CD14-positive monocyte (primary cell): ENCODE results near the gene GIGYF2. TPM values are rescaled to one million over a fixed set of nuclear protein-coding genes. Genes with fewer than 3 reads are reported as not detected.

Experiments used
- DNase-seq, 3 donors: peaks; one replicate each; pipeline ENCODE4 v3.0.0-alpha.2; 2011 to 2022
- H2AFZ ChIP-seq: 2 replicates; pipeline ENCODE4 v1.6.0; 2012; ENCODE audit warnings: mild to moderate bottlenecking, low read depth, low read length, inconsistent platforms; ENCODE audit not compliant: insufficient read depth, poor library complexity, severe bottlenecking
- H3K27ac ChIP-seq, 2 donors: 1 replicate in 1 of 2; 2 replicates in 1 of 2; pipeline ENCODE4 v1.5.1; 2012 to 2013; ENCODE audit warnings: low read length in 2 of 2, control low read depth in 1 of 2, inconsistent platforms in 1 of 2, low read depth in 1 of 2, mild to moderate bottlenecking in 1 of 2
- H3K27me3 ChIP-seq, 2 donors: one replicate each; pipeline versions ENCODE4 v1.6.0 to v1.6.1; 2011 to 2013; ENCODE audit warnings: low read length in 2 of 2; ENCODE audit not compliant: control insufficient read depth in 2 of 2, insufficient read depth in 2 of 2
- H3K36me3 ChIP-seq, 2 donors: replicated peaks in 1 of 2; 1 replicate in 1 of 2; 2 replicates in 1 of 2; pipeline versions ENCODE4 v1.5.1 to v1.6.1; 2012 to 2013; ENCODE audit warnings: low read length in 2 of 2, control low read depth in 1 of 2, inconsistent platforms in 1 of 2, mild to moderate bottlenecking in 1 of 2; ENCODE audit not compliant: insufficient read depth in 2 of 2, control insufficient read depth in 1 of 2
- H3K4me1 ChIP-seq, 2 donors: 1 replicate in 1 of 2; 2 replicates in 1 of 2; pipeline versions ENCODE4 v1.5.1 to v1.6.1; 2012 to 2013; ENCODE audit warnings: low read length in 2 of 2, control low read depth in 1 of 2, inconsistent platforms in 1 of 2, mild to moderate bottlenecking in 1 of 2, moderate library complexity in 1 of 2; ENCODE audit not compliant: insufficient read depth in 2 of 2, control insufficient read depth in 1 of 2
- H3K4me2 ChIP-seq: replicated peaks from 2 replicates; pipeline ENCODE3; 2012; ENCODE audit warnings: low read length, moderate library complexity, mild to moderate bottlenecking; ENCODE audit not compliant: poor library complexity, severe bottlenecking; ENCODE audit errors: extremely low read depth
- H3K4me3 ChIP-seq, 3 experiments: fragments of 200-600 bp in 1 of 3; sonication (generic) in 1 of 3; replicated peaks in 1 of 3; 1 replicate in 2 of 3; 2 replicates in 1 of 3; pipeline ENCODE4 v1.5.1; 2011 to 2013; ENCODE audit warnings: low read length in 3 of 3, mild to moderate bottlenecking in 3 of 3, control low read depth in 2 of 3, low read depth in 2 of 3, inconsistent platforms in 1 of 3, moderate library complexity in 1 of 3
- H3K79me2 ChIP-seq: 2 replicates; pipeline ENCODE4 v1.6.0; 2012; ENCODE audit warnings: mild to moderate bottlenecking, control low read depth, inconsistent platforms, low read length, moderate library complexity; ENCODE audit not compliant: insufficient read depth
- H3K9ac ChIP-seq: 2 replicates; pipeline ENCODE4 v1.6.0; 2017; ENCODE audit warnings: low read length, mild to moderate bottlenecking; ENCODE audit not compliant: insufficient read depth, poor library complexity, severe bottlenecking
- H3K9me3 ChIP-seq, 2 donors: replicated peaks in 1 of 2; 1 replicate in 1 of 2; 2 replicates in 1 of 2; pipeline versions ENCODE4 v1.5.1 to v1.6.1; 2012 to 2013; ENCODE audit warnings: low read length in 2 of 2, control low read depth in 1 of 2; ENCODE audit not compliant: control insufficient read depth in 1 of 2, insufficient read depth in 1 of 2
- H4K20me1 ChIP-seq: 2 replicates; pipeline ENCODE4 v1.6.0; 2012; ENCODE audit warnings: mild to moderate bottlenecking, low read length, control low read depth, moderate library complexity; ENCODE audit not compliant: insufficient read depth
- H3K27ac Mint-ChIP-seq, 7 donors: one replicate each; pipeline ENCODE4 v1.8.0; 2020; ENCODE audit warnings: mild to moderate bottlenecking in 7 of 7, mixed read lengths in 7 of 7, moderate library complexity in 6 of 7, inconsistent platforms in 2 of 7
- H3K27me3 Mint-ChIP-seq, 3 donors: one replicate each; pipeline ENCODE4 v1.8.0; 2021 to 2022; ENCODE audit warnings: low read depth in 3 of 3, mild to moderate bottlenecking in 3 of 3, mixed read lengths in 3 of 3, moderate library complexity in 3 of 3, inconsistent platforms in 1 of 3
- H3K36me3 Mint-ChIP-seq, 2 donors: one replicate each; pipeline ENCODE4 v1.8.0; 2020; ENCODE audit warnings: mixed read lengths in 2 of 2, inconsistent platforms in 1 of 2, mild to moderate bottlenecking in 1 of 2
- H3K4me1 Mint-ChIP-seq: one replicate; pipeline ENCODE4 v1.8.0; 2020; ENCODE audit warnings: mild to moderate bottlenecking, mixed read lengths
- H3K4me3 Mint-ChIP-seq, 2 donors: one replicate each; pipeline ENCODE4 v1.8.0; 2020; ENCODE audit warnings: mild to moderate bottlenecking in 2 of 2, mixed read lengths in 2 of 2, moderate library complexity in 1 of 2
- H3K9me3 Mint-ChIP-seq, 7 donors: one replicate each; pipeline ENCODE4 v1.8.0; 2020 to 2022; ENCODE audit warnings: mixed read lengths in 7 of 7, mild to moderate bottlenecking in 6 of 7, moderate library complexity in 6 of 7, inconsistent platforms in 2 of 7
- CTCF ChIP-seq: fragments of 200-600 bp; IDR thresholded peaks from one replicate; pipeline ENCODE4 v1.8.0; 2022; ENCODE audit warnings: antibody characterized with exemption, mild to moderate bottlenecking
- whole genome bisulfite sequencing: methylation state at CpG from one replicate; pipeline ENCODE4 v1.1.5; 2013; ENCODE audit warnings: missing lambda C conversion rate; ENCODE audit not compliant: insufficient coverage; 5-methylcytosine and 5-hydroxymethylcytosine counted together
- intact Hi-C, 2 donors: fragments of 100-400 bp; cut with micrococcal nuclease; formaldehyde crosslinking; loops; one replicate each; pipeline versions ENCODE4 v1.15.0 to v1.15.1; 2023
- polyA plus RNA-seq, 3 donors: library from polyadenylated mRNA; depleted of rRNA in 1 of 3; unstranded in 2 of 3; stranded (reverse) in 1 of 3; fragments of 300-500 nt in 2 of 3; fragments of >200 nt in 1 of 3; fragmentation: Illumina TruSeq in 2 of 3; gene quantifications; 1 replicate in 2 of 3; 2 replicates in 1 of 3; pipeline ENCODE4 v1.2.3, GENCODE V29; 2012 to 2021

Gene GIGYF2
- polyA plus RNA-seq, 3 donors = 7.7 to 20.7 (median 17.3) TPM

GRCh38 chr2:232889876-232890401 is 192.8 kb downstream of the GIGYF2 start:
- peaks cover 4% of the 10 kb centered on the region for H3K4me1 Mint-ChIP-seq
- Histone ChIP-seq H3K9me3 (no peaks in the 10 kb centered on the region), H3K4me2 (no peak overlapping the region), H3K27me3 (no peaks in the 10 kb centered on the region), H3K4me3 (no peak overlapping the region), H2AFZ (no peak overlapping the region), H3K4me1 (no peaks in the 10 kb centered on the region), H3K79me2 (no peaks in the 10 kb centered on the region), H3K36me3 (no peaks in the 10 kb centered on the region), H3K9ac (no peak overlapping the region), H4K20me1 (no peaks in the 10 kb centered on the region), H3K27ac (no peak overlapping the region)
- no peak for DNase-seq
- intact Hi-C loops = no loop called here
- no peak overlapping the region for H3K27ac Mint-ChIP-seq
- no peak for TF ChIP-seq CTCF
- 84% methylated on average over 4 of the region's 5 CpGs for WGBS
- H3K9me3 Mint-ChIP-seq = peaks cover 0 to 2% (median 0%) of the 10 kb centered on the region in 7 donors
- H3K27me3 Mint-ChIP-seq = peaks cover 5 to 12% (median 12%) of the 10 kb centered on the region in 3 donors
- no peaks in the 10 kb centered on the region for H3K36me3 Mint-ChIP-seq
- peak overlapping the region in 1 of 2 donors; percentile 37 for H3K4me3 Mint-ChIP-seq

GRCh38 chr2:232890536-232890895 is 193.4 kb downstream of the GIGYF2 start:
- Histone ChIP-seq H3K9me3 (no peaks in the 10 kb centered on the region), H3K4me1 (no peaks in the 10 kb centered on the region), H3K9ac (no peak overlapping the region), H2AFZ (no peak overlapping the region), H4K20me1 (no peaks in the 10 kb centered on the region), H3K27me3 (no peaks in the 10 kb centered on the region), H3K27ac (no peak overlapping the region), H3K4me3 (no peak overlapping the region), H3K79me2 (no peaks in the 10 kb centered on the region), H3K36me3 (no peaks in the 10 kb centered on the region), H3K4me2 (no peak overlapping the region)
- H3K36me3 Mint-ChIP-seq = no peaks in the 10 kb centered on the region
- intact Hi-C loops = no loop called here
- H3K9me3 Mint-ChIP-seq = peaks cover 0 to 2% (median 0%) of the 10 kb centered on the region in 7 donors
- no peak overlapping the region for H3K27ac Mint-ChIP-seq
- peaks cover 4% of the 10 kb centered on the region for H3K4me1 Mint-ChIP-seq
- 86% methylated on average over 9 of the region's 11 CpGs for WGBS
- no peak overlapping the region for H3K4me3 Mint-ChIP-seq
- H3K27me3 Mint-ChIP-seq = peaks cover 5 to 11% (median 9%) of the 10 kb centered on the region in 3 donors
- no peak for DNase-seq
- no peak for TF ChIP-seq CTCF
